GM21390 (cell line): ENCODE results near the gene SERPINA4.

ENCODE experiments used
- ATAC-seq: cut with Tn5 transposase; IDR thresholded peaks from one replicate; pipeline ENCODE4 v1.9.1; 2021; ENCODE audit not compliant: unreplicated experiment

The SERPINA4 gene

GRCh38 chr14:94614802-94615201 is 53.6 kb downstream of the SERPINA4 start:
- ATAC-seq, result no peak

GRCh38 chr14:94615254-94615653 is 54.0 kb downstream of the SERPINA4 start:
- no peak for ATAC-seq

GRCh38 chr14:94615823-94616570 is 54.8 kb downstream of the SERPINA4 start:
- ATAC-seq, result no peak

GRCh38 chr14:94617366-94617941 is 56.2 kb downstream of the SERPINA4 start:
- no peak for ATAC-seq

- no peak for ATAC-seq
These were observed 57.0 kb downstream of the SERPINA4 start for GRCh38 chr14:94617988-94618822.

GRCh38 chr14:94619297-94619696 is 58.1 kb downstream of the SERPINA4 start:
- no peak for ATAC-seq
